ENCODE measurements around the gene TSACC. TPM values are rescaled to one million over a fixed set of nuclear protein-coding genes. Genes with fewer than 3 reads are reported as not detected.

The TSACC gene
- total and polyA plus RNA-seq, 2 of the 8 experiments (the other 6 are each of a cell fraction or from before 2014, with no cell fraction given) = 1.0 to 5.0 TPM

- no peak overlapping the region for H2BK20ac ChIP-seq (ENCODE audit: low read length)
- peak overlapping the region; percentile 85 for H3K4ac ChIP-seq (replicated peaks; ENCODE audit: insufficient read length, low read depth, low read length)
- H3K9ac ChIP-seq (replicated peaks in 1 of 4; ENCODE audit: extremely low read depth in 1 of 4, low read depth in 3 of 4, low read length in 3 of 4) = peak overlapping the region; percentile 73 to 97 (median 84)
- peak overlapping the region; percentile 68 to 72 for H3K4me2 ChIP-seq (ENCODE audit: insufficient read depth in 1 of 2, low read depth in 2 of 2, low read length in 2 of 2)
- H3K18ac ChIP-seq (ENCODE audit: extremely low read depth, low read length) = peak overlapping the region; percentile 97
- peak overlapping the region; percentile 58; the same call in 1 of the 2 replicates for H4K8ac ChIP-seq (ENCODE audit: extremely low read depth, insufficient read depth, low read length)
- 0 out of 2 replicates have a peak, but pooled peaks cover 2% of the 10 kb centered on the region for H3K79me1 ChIP-seq (ENCODE audit: low read depth, low read length)
- H4K5ac ChIP-seq (ENCODE audit: insufficient read length, low read depth, low read length) = peak overlapping the region; percentile 93
- no peaks in the 10 kb centered on the region for H3K27me3 ChIP-seq (replicated peaks in 1 of 4; ENCODE audit: control insufficient read depth in 3 of 4, extremely low read depth in 1 of 4, insufficient read depth in 3 of 4, low read length in 3 of 4)
- 45% methylated on average over 34 of the region's 34 CpGs; no CpG with 5 or more reads in 1 of the 2 experiments for WGBS, 2 experiments (ENCODE audit: extremely low coverage in 1 of 2, insufficient coverage in 1 of 2, insufficient read length in 1 of 2, insufficient replicate concordance in 2 of 2, low coverage in 1 of 2, low lambda C conversion rate in 2 of 2, missing lambda C conversion rate in 1 of 2)
- H3K23me2 ChIP-seq (ENCODE audit: low read depth, low read length) = peaks cover 7% of the 10 kb centered on the region
- POLR2A ChIA-PET (ENCODE audit: partially characterized antibody) = interaction anchor here (0.9 to 4.1 kb wide), 10 partner anchors 8 to 155 kb away, joined by 3 to 26 read pairs (median 4); partner anchors contain the start of genes PMF1, SMG5 and TMEM79
- no peak overlapping the region for H2BK12ac ChIP-seq (ENCODE audit: low read depth, low read length)
- H2AFZ ChIP-seq (ENCODE audit: low read length) = 0 out of 2 replicates have a peak overlapping the region, but pooled peaks have one; percentile 28
- H3K27ac ChIP-seq (ENCODE audit: low read depth, low read length) = peak overlapping the region; percentile 81
- H3K79me2 ChIP-seq (ENCODE audit: control insufficient read depth in 1 of 2, insufficient read depth in 2 of 2, low read length in 2 of 2) = peaks cover 21 to 43% of the 10 kb centered on the region in 2 experiments
- H4K91ac ChIP-seq (replicated peaks; ENCODE audit: insufficient read length, low read length) = peak overlapping the region; percentile 89
- no peak overlapping the region for H2AK5ac ChIP-seq (ENCODE audit: low read depth, low read length)
- H3K9me3 ChIP-seq (ENCODE audit: insufficient read depth in 2 of 2, low read depth in 1 of 2, low read length in 1 of 2) = no peaks in the 10 kb centered on the region
- peak overlapping the region; percentile 77 for H2BK5ac ChIP-seq (ENCODE audit: low read depth, low read length)
- CTCF ChIA-PET (ENCODE audit: partially characterized antibody) = interaction anchor here (0.6 to 3.0 kb wide), 16 partner anchors 7 to 1864 kb away, joined by 3 to 24 read pairs (median 3); no protein-coding TSS in a partner anchor
- FAIRE-seq (no peak), DNase-seq (ENCODE audit: low read depth in 1 of 2, low spot score in 2 of 2) (no peak)
- H2BK120ac ChIP-seq (replicated peaks; ENCODE audit: low read depth, low read length) = no peak overlapping the region
- H3K23ac ChIP-seq (ENCODE audit: insufficient read length) = no peak overlapping the region
- peaks cover 7 to 9% of the 10 kb centered on the region in 2 experiments for H4K20me1 ChIP-seq (replicated peaks in 1 of 2; ENCODE audit: control insufficient read depth in 1 of 2, insufficient read depth in 2 of 2, low read length in 2 of 2)
- H3K56ac ChIP-seq (replicated peaks; ENCODE audit: insufficient read length, low read depth, low read length) = peak overlapping the region; percentile 91
- peaks cover 6 to 35% (median 26%) of the 10 kb centered on the region in 4 experiments for H3K36me3 ChIP-seq (ENCODE audit: control insufficient read depth in 2 of 4, insufficient read depth in 4 of 4, low read length in 3 of 4)
- no peak overlapping the region for H2BK15ac ChIP-seq (ENCODE audit: low read length)
- peak overlapping the region; percentile 84 for H3K14ac ChIP-seq (ENCODE audit: insufficient read length)
- H3K4me3 ChIP-seq (ENCODE audit: extremely low read depth in 1 of 4, insufficient read depth in 2 of 4, low read depth in 3 of 4, low read length in 4 of 4) = peak overlapping the region; percentile 83 to 100 (median 94)
- H3K4me1 ChIP-seq (replicated peaks in 1 of 4; ENCODE audit: control insufficient read depth in 3 of 4, insufficient read depth in 4 of 4, low read length in 3 of 4) = 0 out of 7 replicates have a peak, but pooled peaks cover 0 to 2% (median 0%) of the 10 kb centered on the region in 4 experiments
- no peak for TF ChIP-seq TCF12 (IDR thresholded peaks at IDR 0.05; ENCODE audit: low read depth, low read length)
- TF ChIP-seq ASH2L (IDR thresholded peaks at IDR 0.05; ENCODE audit: low read length) = no peak
- no peak for TF ChIP-seq MAFK (IDR thresholded peaks at IDR 0.05; ENCODE audit: low read depth, low read length)
- TF ChIP-seq SP1 (IDR thresholded peaks at IDR 0.05; ENCODE audit: low read depth, low read length) = no peak
- TF ChIP-seq ZNF274 (IDR thresholded peaks at IDR 0.05; ENCODE audit: borderline replicate concordance, extremely low read depth, low read length) = no peak
- TF ChIP-seq JUND (IDR thresholded peaks at IDR 0.05; ENCODE audit: low read length) = no peak
- no peak for TF ChIP-seq CBX5 (IDR thresholded peaks at IDR 0.05; ENCODE audit: low read depth, low read length)
Measured at GRCh38 chr1:156337052-156337887, 1.1 kb upstream of the TSACC start.

Measured in H1 (cell line).